ENCODE measurements around the gene CREB3L2.

- TF ChIP-seq CTCF (IDR thresholded peaks at IDR 0.05 in 2 of 3, conservative IDR thresholded peaks at IDR 0.05 in 1 of 3; ENCODE audit: borderline replicate concordance in 1 of 3, insufficient read depth in 1 of 3, low read depth in 2 of 3, low read length in 2 of 3), result no peak
- TF ChIP-seq POLR2AphosphoS5 (IDR thresholded peaks at IDR 0.05; ENCODE audit: low read depth, low read length), result no peak
Measured at GRCh38 chr7:137966641-137967142, 35.2 kb downstream of the CREB3L2 start.

All from HCT116 (cell line).